Fibroblast of the aortic adventitia (primary cell): ENCODE measurements around the gene LMCD1. TPM values are rescaled to one million over a fixed set of nuclear protein-coding genes. Genes with fewer than 3 reads are reported as not detected.
A peak's percentile ranks its signal among the peaks of the same experiment; 100 is the strongest.

Source experiments
- DNase-seq: peaks from one replicate; pipeline ENCODE4 v3.0.0-alpha.2; 2010; ENCODE audit warnings: low read depth
- H3K4me3 ChIP-seq: 2 replicates; pipeline ENCODE4 v1.5.1; 2011; ENCODE audit warnings: low read depth, mild to moderate bottlenecking, control low read depth, low read length, moderate library complexity
- total RNA-seq: library from RNA; depleted of rRNA; stranded (reverse); fragments of >200 nt; gene quantifications from 2 replicates; pipeline ENCODE4 v1.2.3, GENCODE V29; 2012; ENCODE audit warnings: low replicate concordance
- TF ChIP-seq, protein P1 (sequence below): IDR thresholded peaks from 2 replicates; pipeline ENCODE4 v1.5.1; 2011; ENCODE audit warnings: mild to moderate bottlenecking, low read length, control low read depth, inconsistent platforms; ENCODE audit not compliant: insufficient read depth

The LMCD1 gene
- total RNA-seq, 1 donor, result 22.4 TPM

DNA sequence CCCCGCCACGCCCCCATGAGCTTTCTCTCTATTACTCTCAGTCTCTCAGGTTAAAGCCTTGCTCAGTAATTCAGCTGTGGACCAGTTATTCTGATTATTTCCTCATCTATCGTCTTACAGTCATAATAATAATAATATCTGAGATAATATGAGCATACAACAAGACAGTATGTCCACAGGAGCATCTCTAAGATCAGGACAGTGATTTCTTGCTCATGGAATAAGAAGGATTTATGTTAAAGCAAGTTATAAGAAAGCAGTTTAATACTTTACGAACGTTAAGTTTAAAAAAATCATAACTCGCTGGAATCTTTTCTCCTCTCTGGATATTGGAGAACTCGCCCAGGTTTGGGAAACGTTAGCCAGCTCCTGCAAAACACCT, 643 bp upstream of the LMCD1 start:
- TF ChIP-seq, protein P1, sequence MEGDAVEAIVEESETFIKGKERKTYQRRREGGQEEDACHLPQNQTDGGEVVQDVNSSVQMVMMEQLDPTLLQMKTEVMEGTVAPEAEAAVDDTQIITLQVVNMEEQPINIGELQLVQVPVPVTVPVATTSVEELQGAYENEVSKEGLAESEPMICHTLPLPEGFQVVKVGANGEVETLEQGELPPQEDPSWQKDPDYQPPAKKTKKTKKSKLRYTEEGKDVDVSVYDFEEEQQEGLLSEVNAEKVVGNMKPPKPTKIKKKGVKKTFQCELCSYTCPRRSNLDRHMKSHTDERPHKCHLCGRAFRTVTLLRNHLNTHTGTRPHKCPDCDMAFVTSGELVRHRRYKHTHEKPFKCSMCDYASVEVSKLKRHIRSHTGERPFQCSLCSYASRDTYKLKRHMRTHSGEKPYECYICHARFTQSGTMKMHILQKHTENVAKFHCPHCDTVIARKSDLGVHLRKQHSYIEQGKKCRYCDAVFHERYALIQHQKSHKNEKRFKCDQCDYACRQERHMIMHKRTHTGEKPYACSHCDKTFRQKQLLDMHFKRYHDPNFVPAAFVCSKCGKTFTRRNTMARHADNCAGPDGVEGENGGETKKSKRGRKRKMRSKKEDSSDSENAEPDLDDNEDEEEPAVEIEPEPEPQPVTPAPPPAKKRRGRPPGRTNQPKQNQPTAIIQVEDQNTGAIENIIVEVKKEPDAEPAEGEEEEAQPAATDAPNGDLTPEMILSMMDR, result no peak
- DNase-seq, result no peak
- peak overlapping the region; percentile 69 for H3K4me3 ChIP-seq

DNA sequence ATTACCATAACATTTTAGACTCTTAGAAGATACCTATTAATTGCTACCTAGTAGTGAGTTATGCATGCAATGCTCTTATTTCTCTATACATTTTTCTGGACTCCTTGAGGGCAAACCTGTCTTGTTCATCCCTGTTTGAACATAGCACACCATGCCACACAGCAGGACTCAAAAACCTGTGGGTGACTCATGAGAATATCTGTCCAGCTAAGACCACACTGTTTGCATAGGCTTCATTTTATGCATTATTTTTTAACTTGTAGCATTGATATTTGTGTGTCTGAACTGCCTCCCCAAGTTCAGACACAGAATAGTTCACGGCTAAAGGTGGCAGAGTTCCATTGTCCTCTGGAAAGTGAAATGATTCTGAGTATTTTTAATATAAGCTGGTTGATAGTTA, 1.8 kb downstream of the LMCD1 start:
- DNase-seq, result no peak
- H3K4me3 ChIP-seq, result peak overlapping the region; percentile 62
- TF ChIP-seq, protein P1, result no peak

GRCh38 chr3:8503871-8504610, 2.4 kb downstream of the LMCD1 start:
- no peak for DNase-seq
- peak overlapping the region; percentile 62 for H3K4me3 ChIP-seq
- TF ChIP-seq, protein P1, result no peak

DNA sequence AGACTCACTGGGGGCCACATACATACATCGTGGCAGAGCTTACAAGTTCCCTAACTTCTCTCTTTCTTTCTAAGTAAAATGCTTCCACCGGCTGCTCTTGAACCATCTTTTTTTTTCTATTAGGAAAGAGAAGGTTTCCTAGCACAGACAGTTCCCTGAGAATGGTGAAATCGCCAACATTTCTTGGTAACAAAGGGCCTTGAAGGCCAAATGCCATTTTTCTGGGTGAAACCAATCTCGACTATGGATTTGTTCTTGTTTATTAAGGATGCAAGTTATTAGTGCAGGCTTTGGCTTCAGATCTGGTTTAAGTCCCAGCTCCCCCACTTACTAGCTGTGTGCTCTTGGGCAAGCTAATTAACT, 3.0 kb downstream of the LMCD1 start:
- no peak for DNase-seq
- TF ChIP-seq, protein P1, result no peak
- H3K4me3 ChIP-seq, result no peak overlapping the region

DNA sequence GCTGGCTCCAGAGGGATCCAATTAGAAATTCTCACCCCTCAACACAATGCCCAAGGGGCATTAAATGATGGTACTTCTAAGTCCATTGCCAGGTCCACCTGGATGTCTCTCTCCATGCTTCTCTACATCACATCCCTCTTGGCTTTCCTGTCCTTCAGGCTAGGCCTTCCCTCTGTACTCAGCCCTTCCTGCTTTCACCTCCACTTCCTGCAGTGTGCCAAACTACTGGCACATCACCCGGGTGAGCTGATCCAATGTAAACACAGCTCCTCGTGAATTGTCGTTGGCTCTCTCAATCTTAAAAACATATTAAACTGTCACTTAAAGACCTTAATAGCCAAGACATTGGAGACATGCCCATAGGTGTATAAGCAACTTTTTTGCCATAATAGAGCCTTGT, 4.0 kb downstream of the LMCD1 start:
- TF ChIP-seq, protein P1, result no peak
- no peak overlapping the region for H3K4me3 ChIP-seq
- DNase-seq, result no peak

DNA sequence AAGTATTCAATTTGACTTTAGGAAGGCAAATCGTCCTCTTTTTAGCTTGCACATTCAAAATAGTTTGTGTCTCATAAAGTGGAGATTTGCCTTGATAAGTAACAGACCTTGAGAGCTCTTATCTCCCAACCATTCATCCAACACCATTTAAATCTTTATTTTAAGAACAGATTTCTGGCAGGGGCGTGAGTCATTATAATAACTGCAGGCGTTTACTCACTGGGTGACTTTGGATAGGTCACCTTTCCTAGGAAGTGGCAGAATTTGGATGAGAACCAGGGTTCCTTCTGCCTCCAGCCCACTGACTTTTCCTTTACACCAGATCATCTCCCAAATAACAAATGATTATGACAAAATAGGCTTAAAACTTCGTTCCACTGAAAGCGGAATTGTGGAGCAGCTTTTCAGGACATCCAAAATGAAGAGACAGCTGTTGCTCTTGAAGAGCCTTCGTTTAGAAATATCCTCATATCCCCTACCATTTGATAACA, 5.0 kb downstream of the LMCD1 start:
- no peak overlapping the region for H3K4me3 ChIP-seq
- TF ChIP-seq, protein P1, result no peak
- peak; percentile 83 for DNase-seq

- TF ChIP-seq, protein P1, result no peak
- H3K4me3 ChIP-seq, result no peak overlapping the region
- DNase-seq, result no peak
Observed at GRCh38 chr3:8507496-8507895, 5.9 kb downstream of the LMCD1 start.
